ENCODE data around the gene MRPS23. TPM values are rescaled to one million over a fixed set of nuclear protein-coding genes. Genes with fewer than 3 reads are reported as not detected.

Gene MRPS23
- total and polyA plus RNA-seq, 9 of the 15 experiments (the other 6 are each of a cell fraction or from before 2014, with no cell fraction given), result 59.1 to 298 (median 98.8) TPM

GRCh38 chr17:57849874-57850754 is at the start of gene MRPS23 (continued):
- TF ChIP-seq ZBTB9 (CRISPR knock-in tag; IDR thresholded peaks at IDR 0.05), result peak; percentile 88; the same call in 1 of the 2 replicates
- peak in 1 of 2 experiments; percentile 73 for TF ChIP-seq AFF1 (IDR thresholded peaks at IDR 0.05; ENCODE audit: low read depth in 1 of 2, partially characterized antibody in 2 of 2)
- no peak for TF ChIP-seq ZNF121 (CRISPR knock-in tag; conservative IDR thresholded peaks at IDR 0.05)
- peak; percentile 89 for TF ChIP-seq RBFOX2 (IDR thresholded peaks at IDR 0.05; ENCODE audit: low read depth, low read length)
- TF ChIP-seq SREBF2 (CRISPR knock-in tag; IDR thresholded peaks at IDR 0.05), result no peak
- TF ChIP-seq MYNN (IDR thresholded peaks at IDR 0.05), result no peak
- TF ChIP-seq MYNN (CRISPR knock-in tag; IDR thresholded peaks at IDR 0.05), result no peak
- no peak for TF ChIP-seq ELK3 (CRISPR knock-in tag; IDR thresholded peaks at IDR 0.05)
- TF ChIP-seq RBBP5 (IDR thresholded peaks at IDR 0.05; ENCODE audit: borderline replicate concordance, insufficient read depth, low read length, poor library complexity, severe bottlenecking), result peak; percentile 98
- peak; percentile 94; the same call in 1 of the 2 replicates for TF ChIP-seq AFF4 (CRISPR knock-in tag; IDR thresholded peaks at IDR 0.05)
- no peak for TF ChIP-seq ID3 (CRISPR knock-in tag; IDR thresholded peaks at IDR 0.05)
- TF ChIP-seq ID3 (tag; IDR thresholded peaks at IDR 0.05), result peak; percentile 50; the same call in 1 of the 2 replicates

Data from K562 (cell line).